Tibial nerve (tissue), 4 donors: ENCODE data around the gene EFHC2.

ENCODE experiments used
- CTCF ChIP-seq, 5 experiments: fragments of 200-600 bp in 3 of 5; fragments of 450-650 bp in 2 of 5; sonication (generic) in 3 of 5; IDR thresholded peaks; one replicate each; pipeline ENCODE4 v1.5.1; 2016 to 2019; ENCODE audit warnings: antibody characterized with exemption in 5 of 5, mild to moderate bottlenecking in 3 of 5, moderate library complexity in 2 of 5
- EP300 ChIP-seq, 2 donors: sonication (generic); formaldehyde crosslinking; IDR thresholded peaks; one replicate each; pipeline ENCODE4 v1.6.1; 2017; ENCODE audit warnings: antibody characterized with exemption in 2 of 2, mild to moderate bottlenecking in 1 of 2

GRCh38 chrX:44246826-44247225, 96.6 kb downstream of the EFHC2 start:
- TF ChIP-seq EP300 (IDR thresholded peaks at IDR 0.05) = no peak
- no peak for TF ChIP-seq CTCF (IDR thresholded peaks at IDR 0.05)
